Breast epithelium (tissue), 3 donors: ENCODE data around the gene LPP.

Source experiments
- CTCF ChIP-seq, 3 donors: fragments of 450-650 bp; IDR thresholded peaks; one replicate each; pipeline ENCODE4 v1.5.1; 2016 to 2017; ENCODE audit warnings: antibody characterized with exemption in 3 of 3, mild to moderate bottlenecking in 3 of 3, moderate library complexity in 3 of 3
- POLR2A ChIP-seq: fragments of 450-650 bp; IDR thresholded peaks from one replicate; pipeline ENCODE4 v1.6.1; 2016; ENCODE audit warnings: antibody characterized with exemption, mild to moderate bottlenecking, moderate library complexity
- POLR2AphosphoS5 ChIP-seq, 3 donors: sonication (generic); formaldehyde crosslinking; IDR thresholded peaks; one replicate each; pipeline ENCODE4 v1.6.1; 2017; ENCODE audit warnings: antibody characterized with exemption in 3 of 3

- TF ChIP-seq CTCF (IDR thresholded peaks at IDR 0.05), result no peak
- TF ChIP-seq POLR2A, result no peak
- no peak for TF ChIP-seq POLR2AphosphoS5 (IDR thresholded peaks at IDR 0.05)
These were observed 420.0 kb downstream of the LPP start for GRCh38 chr3:188573956-188574355.
